ENCODE measurements around the gene KANSL1L.

- TF ChIP-seq EZH2phosphoT487 (IDR thresholded peaks at IDR 0.05; ENCODE audit: insufficient read depth, low read depth), result no peak
- TF ChIP-seq EZH2 (IDR thresholded peaks at IDR 0.05; ENCODE audit: insufficient read depth, poor library complexity, severe bottlenecking), result no peak
These were observed 13.0 kb downstream of the KANSL1L start for GRCh38 chr2:210158236-210158635.

Data from GM23248 (cell line).